ELF-1 (cell line): ENCODE data around the gene LARGE1.

ENCODE experiments used
- DNase-seq: peaks from one replicate; pipeline ENCODE4 v3.0.0-alpha.2; 2016; ENCODE audit warnings: low read depth, low spot score

Gene LARGE1

DNA sequence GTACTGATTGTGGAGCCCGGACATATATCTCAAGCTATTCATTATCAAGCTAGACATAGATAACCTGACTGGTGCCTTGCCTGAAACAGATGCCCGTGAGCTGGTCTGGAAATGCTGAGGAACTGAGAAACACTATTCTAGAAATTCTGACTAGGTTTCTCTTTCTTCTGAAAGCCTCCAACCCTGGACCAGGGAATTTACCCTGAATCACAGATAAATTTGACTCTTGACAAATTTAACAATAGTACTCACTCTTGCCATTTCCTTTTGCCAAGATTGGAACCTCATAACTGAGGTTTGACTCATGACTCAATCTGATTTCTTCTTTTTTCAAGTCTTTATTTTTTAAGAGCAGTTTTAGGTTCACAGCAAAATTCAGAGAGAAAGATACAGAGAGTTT, 672.5 kb downstream of the LARGE1 start:
- no peak for DNase-seq

- DNase-seq: no peak
These were observed 678.2 kb downstream of the LARGE1 start for GRCh38 chr22:33242078-33242477.

- no peak for DNase-seq
These were observed 679.3 kb downstream of the LARGE1 start for GRCh38 chr22:33240888-33241475.

DNA sequence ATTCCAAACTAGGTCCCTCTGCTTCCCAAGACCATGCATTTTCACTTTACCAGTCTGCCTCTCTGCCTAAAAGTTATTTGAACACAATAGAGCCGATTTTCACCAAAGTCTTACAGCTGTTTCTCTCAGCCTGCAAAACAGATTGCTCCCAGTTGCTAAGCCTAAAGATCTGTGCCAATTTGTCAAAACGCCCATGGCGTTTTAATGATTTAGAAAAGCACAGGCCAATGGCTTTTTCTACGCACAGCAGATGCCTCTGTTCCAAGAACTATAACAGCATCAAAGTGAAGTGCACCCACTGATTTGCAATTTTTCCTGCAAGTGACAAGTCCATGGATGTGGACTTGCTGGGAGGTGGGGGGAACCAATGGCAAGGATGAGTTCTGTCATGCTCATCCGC, 688.2 kb downstream of the LARGE1 start:
- no peak for DNase-seq

DNA sequence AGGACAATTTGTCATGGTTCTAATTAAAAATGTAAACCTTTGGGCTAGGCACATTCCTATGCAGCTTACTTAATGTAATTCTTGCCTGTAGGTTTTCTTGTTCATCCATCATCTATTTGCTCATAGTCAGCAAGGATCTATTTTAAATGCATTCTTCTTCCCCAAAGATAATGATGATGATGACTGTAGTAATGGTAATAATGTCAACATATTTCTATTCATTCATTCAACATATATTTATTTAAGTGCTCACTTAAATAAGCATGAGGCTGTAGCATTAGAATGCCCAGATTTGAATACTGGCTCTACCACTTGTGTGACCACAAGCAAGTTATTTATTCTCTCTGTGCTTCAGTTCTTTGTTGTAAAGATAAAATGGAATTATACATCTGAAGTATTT, 692.5 kb downstream of the LARGE1 start:
- DNase-seq: no peak

DNA sequence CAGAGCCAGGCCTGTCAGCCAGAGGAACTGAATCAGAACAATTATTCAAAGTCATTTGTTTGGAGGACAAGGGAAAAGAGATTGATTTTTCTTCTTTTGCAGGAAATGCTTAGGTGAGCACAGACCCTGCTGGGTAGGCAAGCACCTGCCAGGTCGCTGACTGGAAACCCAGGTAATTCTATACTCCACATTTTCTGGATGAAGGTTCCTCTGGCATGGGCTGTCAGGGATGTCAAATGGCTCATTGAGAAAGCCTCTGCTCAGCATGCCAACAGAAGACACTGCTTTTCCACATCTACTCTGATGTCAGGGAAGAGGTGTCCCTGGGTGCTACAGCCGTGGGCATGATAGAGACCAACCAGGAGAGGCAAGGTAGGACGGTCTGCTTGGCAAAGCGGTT, 695.4 kb downstream of the LARGE1 start:
- DNase-seq: no peak
